CD4-positive, CD25-positive, alpha-beta regulatory T cell (primary cell): ENCODE data around the gene GALNTL6. TPM values are rescaled to one million over a fixed set of nuclear protein-coding genes. Genes with fewer than 3 reads are reported as not detected.

ENCODE experiments used
- ATAC-seq, 2 donors: fragments of 150-1000 bp; cut with Tn5 transposase; one replicate each; pipeline ENCODE4 v1.10.0; 2021; ENCODE audit warnings: low read depth in 2 of 2, moderate number of reproducible peaks in 2 of 2, moderate library complexity in 1 of 2
- DNase-seq, 3 donors: peaks; one replicate each; pipeline versions ENCODE4 v3.0.0 to v3.0.0-alpha.2; 2012 to 2022; ENCODE audit warnings: mixed read lengths in 1 of 3
- H3K27ac ChIP-seq: one replicate; pipeline ENCODE4 v1.7.0; 2013; ENCODE audit warnings: mild to moderate bottlenecking, low read length; ENCODE audit not compliant: insufficient read depth, poor library complexity, severe bottlenecking
- H3K27me3 ChIP-seq: one replicate; pipeline ENCODE4 v1.7.0; 2013; ENCODE audit warnings: low read length; ENCODE audit not compliant: control insufficient read depth, insufficient read depth
- H3K36me3 ChIP-seq: one replicate; pipeline ENCODE4 v1.7.0; 2013; ENCODE audit warnings: mild to moderate bottlenecking, low read length, moderate library complexity; ENCODE audit not compliant: control insufficient read depth, insufficient read depth
- H3K4me1 ChIP-seq: 2 replicates; pipeline ENCODE4 v1.7.0; 2013; ENCODE audit warnings: mild to moderate bottlenecking, low read length; ENCODE audit not compliant: insufficient read depth, control insufficient read depth, poor library complexity, severe bottlenecking
- H3K4me3 ChIP-seq: one replicate; pipeline ENCODE4 v1.7.0; 2013; ENCODE audit warnings: low read depth, mild to moderate bottlenecking, low read length, moderate library complexity
- H3K9me3 ChIP-seq, 2 experiments: 1 replicate in 1 of 2; 2 replicates in 1 of 2; pipeline ENCODE4 v1.7.0; 2013; ENCODE audit warnings: low read length in 2 of 2, mild to moderate bottlenecking in 1 of 2, moderate library complexity in 1 of 2; ENCODE audit not compliant: control insufficient read depth in 2 of 2
- H3K27ac Mint-ChIP-seq, 3 donors: one replicate each; pipeline ENCODE4 v1.8.0; 2020 to 2022; ENCODE audit warnings: mild to moderate bottlenecking in 3 of 3, mixed read lengths in 3 of 3, moderate library complexity in 2 of 3
- H3K27me3 Mint-ChIP-seq: one replicate; pipeline ENCODE4 v1.8.0; 2022; ENCODE audit warnings: mild to moderate bottlenecking, mixed read lengths
- H3K36me3 Mint-ChIP-seq: one replicate; pipeline ENCODE4 v1.8.0; 2020; ENCODE audit warnings: mixed read lengths
- H3K4me1 Mint-ChIP-seq, 4 donors: one replicate each; pipeline ENCODE4 v1.8.0; 2020 to 2022; ENCODE audit warnings: mixed read lengths in 4 of 4, mild to moderate bottlenecking in 1 of 4
- H3K4me3 Mint-ChIP-seq, 4 donors: one replicate each; pipeline ENCODE4 v1.8.0; 2020 to 2022; ENCODE audit warnings: mild to moderate bottlenecking in 4 of 4, mixed read lengths in 4 of 4, moderate library complexity in 3 of 4
- H3K9me3 Mint-ChIP-seq, 7 donors: one replicate each; pipeline ENCODE4 v1.8.0; 2020 to 2022; ENCODE audit warnings: mixed read lengths in 7 of 7, mild to moderate bottlenecking in 3 of 7, moderate library complexity in 2 of 7
- polyA plus RNA-seq, 4 donors: library from polyadenylated mRNA; unstranded; fragments of 300-500 nt; fragmentation: Illumina TruSeq; gene quantifications; one replicate each; pipeline ENCODE4 v1.2.3, GENCODE V29; 2021
- total RNA-seq: library from RNA; stranded (reverse); gene quantifications from one replicate; pipeline ENCODE4 v1.2.3, GENCODE V29; 2022

The GALNTL6 gene
- total and polyA plus RNA-seq, 5 donors from 2014 or later, result not detected

DNA sequence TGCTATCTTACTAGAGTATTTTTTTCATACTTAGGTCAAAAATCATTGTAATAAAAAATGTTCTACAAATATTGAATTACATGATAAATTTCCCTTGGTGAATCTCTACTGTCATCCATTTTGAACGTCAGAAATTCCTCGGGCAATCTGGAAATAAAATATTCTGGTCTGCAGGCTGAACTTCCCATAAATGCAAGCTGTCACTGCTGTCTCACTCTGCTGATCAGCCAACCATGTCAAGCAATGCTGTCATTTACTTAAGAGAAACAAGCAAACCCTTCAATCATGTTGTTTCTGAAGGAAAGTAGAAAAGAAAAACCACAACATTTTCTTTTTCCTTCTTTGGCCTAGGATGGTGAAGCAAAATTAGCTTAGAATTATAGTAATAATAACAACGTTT is 841.3 kb downstream of the GALNTL6 start:
- no peaks in the 10 kb centered on the region for H3K4me1 ChIP-seq
- H3K27me3 Mint-ChIP-seq, result no peaks in the 10 kb centered on the region
- ATAC-seq (no peak), DNase-seq (no peak)
- H3K9me3 Mint-ChIP-seq, result peaks cover 0 to 4% (median 0%) of the 10 kb centered on the region in 7 donors
- no peaks in the 10 kb centered on the region for H3K36me3 ChIP-seq
- H3K4me1 Mint-ChIP-seq, result no peaks in the 10 kb centered on the region
- H3K4me3 Mint-ChIP-seq, result no peak overlapping the region
- no peaks in the 10 kb centered on the region for H3K9me3 ChIP-seq
- H3K27me3 ChIP-seq, result no peaks in the 10 kb centered on the region
- no peak overlapping the region for H3K27ac Mint-ChIP-seq
- H3K36me3 Mint-ChIP-seq, result no peaks in the 10 kb centered on the region
- no peak overlapping the region for H3K4me3 ChIP-seq
- H3K27ac ChIP-seq, result no peak overlapping the region

DNA sequence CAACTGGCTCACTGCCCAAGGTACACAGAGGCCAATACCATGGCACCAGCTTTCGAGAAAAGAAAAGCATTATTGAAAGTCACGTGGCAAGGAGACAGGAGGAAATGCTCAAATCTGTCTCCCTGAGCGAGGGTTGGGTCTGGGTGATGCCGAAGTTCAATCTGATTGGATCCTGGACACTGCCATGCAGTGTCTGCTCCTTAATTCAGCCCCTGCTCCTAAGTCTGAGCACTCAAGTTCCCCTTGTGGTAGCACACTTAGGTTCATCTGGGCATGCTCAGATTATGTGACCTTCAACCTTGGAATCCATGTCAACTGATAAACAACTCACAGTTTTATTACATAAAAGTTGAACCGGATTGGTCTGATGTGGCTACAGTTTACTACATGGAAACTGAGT is 842.9 kb downstream of the GALNTL6 start:
- Mint-ChIP-seq H3K36me3 (no peaks in the 10 kb centered on the region), H3K27ac (no peak overlapping the region), H3K4me3 (no peak overlapping the region), H3K9me3 (peaks cover 0 to 4% (median 0%) of the 10 kb centered on the region in 7 donors), H3K4me1 (no peaks in the 10 kb centered on the region), H3K27me3 (no peaks in the 10 kb centered on the region)
- Histone ChIP-seq H3K36me3 (no peaks in the 10 kb centered on the region), H3K4me3 (no peak overlapping the region), H3K27me3 (no peaks in the 10 kb centered on the region), H3K4me1 (no peaks in the 10 kb centered on the region), H3K9me3 (no peaks in the 10 kb centered on the region), H3K27ac (no peak overlapping the region)
- no peak for DNase-seq
- no peak for ATAC-seq

DNA sequence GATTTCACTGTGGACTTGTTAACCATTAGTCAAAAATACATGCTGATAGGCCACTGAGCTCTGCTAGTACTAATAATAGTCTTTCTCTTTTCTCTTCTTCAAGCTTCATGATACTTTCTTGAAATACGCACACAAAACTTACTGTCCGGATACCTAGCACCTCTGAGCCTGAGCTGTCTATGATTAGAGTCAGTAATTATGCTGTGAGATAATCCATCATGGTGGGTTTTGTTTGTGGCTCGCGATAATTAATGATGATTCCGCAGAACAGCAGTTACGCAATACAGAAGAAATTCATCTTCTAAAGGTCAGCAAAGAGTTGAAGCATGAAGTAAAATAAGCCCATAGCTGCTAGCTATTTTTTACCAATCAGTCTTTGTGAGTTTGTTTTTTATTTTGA is 843.9 kb downstream of the GALNTL6 start:
- no peaks in the 10 kb centered on the region for H3K9me3 ChIP-seq
- ATAC-seq, result no peak
- no peak overlapping the region for H3K27ac Mint-ChIP-seq

GRCh38 chr4:172660251-172660650 is 847.0 kb downstream of the GALNTL6 start:
- Mint-ChIP-seq H3K27ac (no peak overlapping the region), H3K4me1 (no peaks in the 10 kb centered on the region), H3K4me3 (no peak overlapping the region), H3K9me3 (peaks cover 0 to 4% (median 0%) of the 10 kb centered on the region in 7 donors), H3K27me3 (no peaks in the 10 kb centered on the region), H3K36me3 (no peaks in the 10 kb centered on the region)
- no peak overlapping the region for H3K27ac ChIP-seq
- H3K27me3 ChIP-seq, result no peaks in the 10 kb centered on the region
- no peak for DNase-seq
- H3K9me3 ChIP-seq, result no peaks in the 10 kb centered on the region
- no peaks in the 10 kb centered on the region for H3K36me3 ChIP-seq
- ATAC-seq, result no peak
- no peak overlapping the region for H3K4me3 ChIP-seq
- no peaks in the 10 kb centered on the region for H3K4me1 ChIP-seq

More for the DNA sequence above, 843.9 kb downstream of the GALNTL6 start:
- H3K36me3 ChIP-seq, result no peaks in the 10 kb centered on the region
- no peaks in the 10 kb centered on the region for H3K4me1 ChIP-seq
- DNase-seq, result no peak
- no peak overlapping the region for H3K27ac ChIP-seq
- Mint-ChIP-seq H3K4me3 (no peak overlapping the region), H3K4me1 (no peaks in the 10 kb centered on the region), H3K27me3 (no peaks in the 10 kb centered on the region), H3K36me3 (no peaks in the 10 kb centered on the region), H3K9me3 (peaks cover 0 to 4% (median 0%) of the 10 kb centered on the region in 7 donors)
- no peak overlapping the region for H3K4me3 ChIP-seq
- no peaks in the 10 kb centered on the region for H3K27me3 ChIP-seq

DNA sequence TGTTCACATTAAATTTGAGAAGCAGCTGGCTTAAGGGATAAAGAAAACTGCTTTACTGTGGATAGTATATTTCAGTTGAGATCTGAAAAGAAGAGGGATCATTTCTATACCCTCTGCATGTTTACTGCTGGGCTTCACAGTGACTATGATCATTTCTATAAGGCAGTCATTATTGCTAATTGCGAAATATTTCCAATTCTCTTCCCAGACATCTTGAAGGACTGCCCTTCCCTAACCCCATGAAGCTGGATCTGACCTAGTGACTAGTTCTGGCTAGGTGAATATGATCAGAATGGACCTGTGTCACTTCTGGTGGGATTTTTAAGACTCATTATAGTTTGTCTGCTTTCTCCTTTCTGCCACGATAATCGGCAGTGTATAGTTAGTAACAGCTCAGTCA is 848.9 kb downstream of the GALNTL6 start:
- peaks cover 0 to 5% (median 3%) of the 10 kb centered on the region in 7 donors for H3K9me3 Mint-ChIP-seq
- no peak for DNase-seq
- Histone ChIP-seq H3K36me3 (no peaks in the 10 kb centered on the region), H3K27ac (no peak overlapping the region), H3K27me3 (no peaks in the 10 kb centered on the region), H3K4me1 (no peaks in the 10 kb centered on the region), H3K9me3 (no peaks in the 10 kb centered on the region), H3K4me3 (no peak overlapping the region)
- no peaks in the 10 kb centered on the region for H3K4me1 Mint-ChIP-seq
- no peak overlapping the region for H3K27ac Mint-ChIP-seq
- ATAC-seq, result no peak
- no peaks in the 10 kb centered on the region for H3K36me3 Mint-ChIP-seq
- no peak overlapping the region for H3K4me3 Mint-ChIP-seq
- no peaks in the 10 kb centered on the region for H3K27me3 Mint-ChIP-seq

GRCh38 chr4:172666711-172667368 is 853.6 kb downstream of the GALNTL6 start:
- ATAC-seq (no peak), DNase-seq (no peak)
- Mint-ChIP-seq H3K9me3 (peaks cover 0 to 19% (median 5%) of the 10 kb centered on the region in 7 donors), H3K27me3 (no peaks in the 10 kb centered on the region), H3K27ac (no peak overlapping the region), H3K4me1 (no peaks in the 10 kb centered on the region), H3K36me3 (no peaks in the 10 kb centered on the region), H3K4me3 (no peak overlapping the region)
- Histone ChIP-seq H3K4me1 (no peaks in the 10 kb centered on the region), H3K36me3 (no peaks in the 10 kb centered on the region), H3K4me3 (no peak overlapping the region), H3K27me3 (no peaks in the 10 kb centered on the region), H3K27ac (no peak overlapping the region), H3K9me3 (no peaks in the 10 kb centered on the region)

GRCh38 chr4:172674811-172675210 is 861.6 kb downstream of the GALNTL6 start:
- Histone ChIP-seq H3K9me3 (no peaks in the 10 kb centered on the region), H3K36me3 (no peaks in the 10 kb centered on the region), H3K4me3 (no peak overlapping the region), H3K27ac (no peak overlapping the region), H3K4me1 (no peaks in the 10 kb centered on the region), H3K27me3 (no peaks in the 10 kb centered on the region)
- no peaks in the 10 kb centered on the region for H3K27me3 Mint-ChIP-seq
- no peaks in the 10 kb centered on the region for H3K36me3 Mint-ChIP-seq
- ATAC-seq, result no peak
- no peaks in the 10 kb centered on the region for H3K4me1 Mint-ChIP-seq
- peaks cover 3 to 36% (median 11%) of the 10 kb centered on the region in 7 donors for H3K9me3 Mint-ChIP-seq
- no peak for DNase-seq
- no peak overlapping the region for H3K4me3 Mint-ChIP-seq
- no peak overlapping the region for H3K27ac Mint-ChIP-seq

GRCh38 chr4:172675232-172675631 is 862.0 kb downstream of the GALNTL6 start:
- H3K36me3 ChIP-seq, result no peaks in the 10 kb centered on the region
- Mint-ChIP-seq H3K27ac (no peak overlapping the region), H3K27me3 (no peaks in the 10 kb centered on the region), H3K4me3 (no peak overlapping the region), H3K9me3 (peaks cover 3 to 32% (median 10%) of the 10 kb centered on the region in 7 donors), H3K36me3 (no peaks in the 10 kb centered on the region), H3K4me1 (no peaks in the 10 kb centered on the region)
- H3K27me3 ChIP-seq, result no peaks in the 10 kb centered on the region
- ATAC-seq (no peak), DNase-seq (no peak)
- no peaks in the 10 kb centered on the region for H3K4me1 ChIP-seq
- no peak overlapping the region for H3K27ac ChIP-seq
- H3K9me3 ChIP-seq, result no peaks in the 10 kb centered on the region
- H3K4me3 ChIP-seq, result no peak overlapping the region
